GM19240 (cell line): ENCODE measurements around the gene OR51F1.
"Not testable (repeated sequence)": the region's sequence is repeated elsewhere in the genome, so short reads cannot be mapped to it uniquely, and the experiment has no call there.

Source experiments
- DNase-seq: peaks from one replicate; pipeline ENCODE4 v3.0.0; 2011; ENCODE audit warnings: low spot score; ENCODE audit not compliant: insufficient read length

OR51F1 gene, protein sequence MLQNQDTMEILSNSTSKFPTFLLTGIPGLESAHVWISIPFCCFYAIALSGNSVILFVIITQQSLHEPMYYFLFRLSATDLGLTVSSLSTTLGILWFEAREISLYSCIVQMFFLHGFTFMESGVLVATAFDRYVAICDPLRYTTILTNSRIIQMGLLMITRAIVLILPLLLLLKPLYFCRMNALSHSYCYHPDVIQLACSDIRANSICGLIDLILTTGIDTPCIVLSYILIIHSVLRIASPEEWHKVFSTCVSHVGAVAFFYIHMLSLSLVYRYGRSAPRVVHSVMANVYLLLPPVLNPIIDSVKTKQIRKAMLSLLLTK

DNA sequence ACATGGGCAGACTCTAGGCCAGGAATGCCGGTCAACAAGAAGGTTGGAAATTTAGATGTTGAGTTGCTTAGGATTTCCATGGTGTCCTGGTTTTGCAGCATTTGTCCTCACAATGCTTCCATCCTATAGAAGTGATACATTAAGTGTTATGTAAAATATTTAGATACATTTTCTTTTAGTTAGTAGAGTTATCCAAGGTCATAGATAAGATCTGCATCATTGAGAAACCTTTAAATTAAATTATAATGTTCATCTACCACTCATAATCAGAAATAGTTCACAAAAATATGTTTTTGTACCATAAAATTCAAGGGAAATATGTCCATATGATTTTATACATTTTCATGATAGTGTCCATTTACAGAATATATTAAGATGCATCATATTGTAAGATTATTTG lies at the start of gene OR51F1:
Gene OR51F1, minus strand, starts transcription at position 101 of the 400 bp plus-strand sequence. Its CDS starts 0 bp downstream, at position 101.
- DNase-seq, result no peak

DNA sequence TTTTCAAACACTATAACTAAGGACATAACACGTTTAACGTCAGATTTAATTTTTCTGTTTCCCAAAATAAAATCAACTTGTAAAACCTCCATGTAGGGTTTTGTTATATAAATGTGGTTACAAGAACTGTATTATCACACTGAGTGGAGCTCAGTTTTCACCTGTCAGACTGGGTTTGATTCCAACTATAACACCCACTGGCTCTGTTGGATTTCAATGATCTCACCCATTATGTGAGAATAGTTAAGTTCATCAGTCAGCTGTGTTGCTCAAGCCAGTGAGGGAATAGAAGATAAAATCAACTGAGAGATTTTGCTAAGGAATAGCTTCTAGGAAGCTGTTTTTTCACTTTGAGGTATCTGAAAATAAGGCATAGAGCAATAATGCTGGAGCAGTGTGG lies 39.5 kb upstream of the OR51F1 start:
- DNase-seq, result no peak

GRCh38 chr11:4808476-4808875 lies 38.7 kb upstream of the OR51F1 start:
- DNase-seq, result no peak

- no peak for DNase-seq
Observed at GRCh38 chr11:4804280-4804679, 34.5 kb upstream of the OR51F1 start, which contains the start of gene OR52R1. Gene OR52R1 (minus strand): TSS chr11:4804380. CDS start chr11:4804380, 0 bp downstream.

DNA sequence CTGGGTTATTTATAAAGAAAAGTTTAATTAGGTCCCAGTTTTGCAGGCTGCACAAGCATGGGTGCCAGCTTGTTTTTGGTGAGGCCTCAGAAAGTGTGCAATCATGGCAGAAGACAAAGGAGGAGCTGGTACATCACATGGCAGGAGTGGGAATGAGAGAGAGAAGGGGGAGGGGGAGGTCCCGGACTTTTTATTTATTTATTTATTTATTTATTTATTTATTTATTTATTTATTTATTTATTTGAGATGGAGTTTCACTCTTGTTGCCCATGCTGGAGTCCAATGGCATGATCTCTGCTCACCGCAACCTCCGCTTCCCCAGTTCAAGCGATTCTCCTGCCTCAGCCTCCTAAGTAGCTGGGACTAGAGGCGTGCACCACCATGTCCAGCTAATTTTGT lies 31.6 kb upstream of the OR51F1 start:
- not testable (repeated sequence) for DNase-seq

- DNase-seq, result no peak
Observed at GRCh38 chr11:4798427-4799183, 28.9 kb upstream of the OR51F1 start.

- no peak for DNase-seq
Observed at GRCh38 chr11:4797206-4797605, 27.5 kb upstream of the OR51F1 start.

- DNase-seq, result no peak
Observed at GRCh38 chr11:4782454-4782853, 12.7 kb upstream of the OR51F1 start.

DNA sequence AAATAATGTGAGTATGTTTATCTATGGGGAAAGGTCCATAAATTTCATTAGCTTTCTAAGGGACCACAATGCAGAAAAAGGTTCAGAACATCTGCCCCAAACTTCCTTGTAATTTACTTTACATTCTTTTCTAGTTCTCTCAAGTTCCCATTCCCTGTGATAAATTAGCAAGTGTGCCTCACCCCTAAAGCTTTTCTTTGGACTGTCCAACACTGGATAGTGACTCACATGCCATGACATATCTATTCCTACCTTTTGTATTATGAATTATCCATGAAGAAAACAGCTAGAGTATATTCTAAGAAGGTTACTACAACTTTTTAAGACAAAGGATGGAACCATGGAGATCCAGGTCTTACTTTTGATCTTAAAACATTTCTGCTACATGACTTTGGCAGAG lies 1.6 kb downstream of the OR51F1 start:
- no peak for DNase-seq

GRCh38 chr11:4766420-4767043 lies 3.2 kb downstream of the OR51F1 start:
- no peak for DNase-seq

DNA sequence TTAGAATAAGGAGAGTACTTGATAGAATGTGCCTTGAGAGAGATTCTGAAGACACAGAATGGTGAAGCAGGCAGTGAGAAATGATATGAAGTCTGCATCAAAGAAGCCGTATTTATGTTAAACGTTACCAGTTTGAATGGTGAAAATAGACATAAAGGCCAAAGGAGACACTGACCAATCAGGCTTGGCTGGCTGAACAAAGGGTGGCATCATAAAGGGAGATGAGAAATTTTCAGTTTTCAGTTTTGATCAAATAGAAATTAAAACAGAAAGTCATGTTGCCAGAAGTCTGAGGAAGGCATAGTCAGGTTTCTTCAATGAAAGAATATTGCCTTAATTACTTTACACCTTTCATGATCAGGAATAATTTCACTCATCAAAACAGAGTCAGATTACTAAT lies 6.6 kb downstream of the OR51F1 start:
- DNase-seq, result no peak

- no peak for DNase-seq
Observed at GRCh38 chr11:4751201-4751600, 18.5 kb downstream of the OR51F1 start.

DNA sequence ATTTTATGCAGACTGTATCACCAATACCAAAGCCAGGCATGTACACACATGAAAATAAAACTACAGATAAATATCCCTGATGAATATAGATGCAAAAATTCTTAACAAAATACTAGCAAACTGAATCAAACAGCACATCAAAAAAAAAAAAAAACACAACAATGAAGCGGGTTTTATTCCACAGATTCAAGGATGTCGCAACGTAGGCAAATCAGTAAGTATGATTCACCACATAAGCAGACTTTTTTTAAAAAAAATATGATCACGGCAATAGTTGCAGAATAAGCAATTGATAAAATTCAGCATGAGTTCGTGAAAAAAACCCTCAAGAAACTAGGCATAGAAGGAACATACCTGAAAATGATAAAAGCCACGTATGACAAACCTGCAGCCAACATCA lies 21.3 kb downstream of the OR51F1 start:
- DNase-seq, result no peak

DNA sequence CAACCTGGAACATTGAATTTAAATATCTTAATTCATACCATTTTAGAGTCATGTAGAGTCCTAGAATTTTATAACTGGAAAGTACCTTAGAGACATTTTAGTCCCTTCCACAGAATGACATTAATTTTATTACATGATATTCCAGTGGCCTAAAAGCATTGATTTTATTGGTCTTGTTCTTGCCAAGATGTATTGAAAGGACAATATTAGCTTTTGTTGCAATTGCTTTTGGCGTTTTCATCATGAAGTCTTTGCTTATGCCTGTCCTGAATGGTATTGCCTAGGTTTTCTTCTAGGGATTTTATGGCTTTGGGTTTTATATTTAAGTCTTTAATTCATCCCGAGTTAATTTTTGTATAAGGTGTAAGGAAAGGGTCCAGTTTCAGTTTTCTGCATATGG lies 29.0 kb downstream of the OR51F1 start:
- no peak for DNase-seq

- no peak for DNase-seq
Observed at GRCh38 chr11:4727171-4727570, 42.6 kb downstream of the OR51F1 start.

GRCh38 chr11:4722616-4723534 lies 46.9 kb downstream of the OR51F1 start:
- not testable (repeated sequence) for DNase-seq
